ENCODE data around the gene IL4I1. TPM values are rescaled to one million over a fixed set of nuclear protein-coding genes. Genes with fewer than 3 reads are reported as not detected.
"Not testable (repeated sequence)": the region's sequence is repeated elsewhere in the genome, so short reads cannot be mapped to it uniquely, and the experiment has no call there.

Gene IL4I1, protein sequence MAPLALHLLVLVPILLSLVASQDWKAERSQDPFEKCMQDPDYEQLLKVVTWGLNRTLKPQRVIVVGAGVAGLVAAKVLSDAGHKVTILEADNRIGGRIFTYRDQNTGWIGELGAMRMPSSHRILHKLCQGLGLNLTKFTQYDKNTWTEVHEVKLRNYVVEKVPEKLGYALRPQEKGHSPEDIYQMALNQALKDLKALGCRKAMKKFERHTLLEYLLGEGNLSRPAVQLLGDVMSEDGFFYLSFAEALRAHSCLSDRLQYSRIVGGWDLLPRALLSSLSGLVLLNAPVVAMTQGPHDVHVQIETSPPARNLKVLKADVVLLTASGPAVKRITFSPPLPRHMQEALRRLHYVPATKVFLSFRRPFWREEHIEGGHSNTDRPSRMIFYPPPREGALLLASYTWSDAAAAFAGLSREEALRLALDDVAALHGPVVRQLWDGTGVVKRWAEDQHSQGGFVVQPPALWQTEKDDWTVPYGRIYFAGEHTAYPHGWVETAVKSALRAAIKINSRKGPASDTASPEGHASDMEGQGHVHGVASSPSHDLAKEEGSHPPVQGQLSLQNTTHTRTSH
- total RNA-seq (2022) = 8.2 and 10.7 TPM in 2 replicates
- percentile 35 among the genes with signal in this experiment for Bru-seq, nascent RNA
- BruChase-seq, experiment 1, labeled RNA remaining after a 6-hour chase = percentile 45 among the genes with signal in this experiment
- percentile 33 among the genes with signal in this experiment for BruChase-seq, experiment 2, labeled RNA remaining after a 2-hour chase
- long read RNA-seq, transcript IL4I1-202 (8 exons, 1,863 nt) = major isoform, 16 of 19 reads
- long read RNA-seq, partial matches to known transcripts = 0 of 19 reads
- long read RNA-seq, other reads (novel, unspliced or antisense) = 3 of 19 reads

- no TSS peak for BruUV-seq (replicated peaks)
- CTCF ChIA-PET = interaction anchor here (1.6 kb wide), 1 partner anchor 31 kb away, joined by 8 read pairs; no protein-coding TSS in a partner anchor
Observed at GRCh38 chr19:49896863-49897621, at the start of gene IL4I1. IL4I1 (minus strand) TSS chr19:49896887; CDS start chr19:49896160, 727 bp downstream.

GRCh38 chr19:49946415-49946814 lies 49.7 kb upstream of the IL4I1 start:
- no peak overlapping the region for H3K4me3 Mint-ChIP-seq (ENCODE audit: low read depth, unreplicated experiment)
- no peak for DNase-seq
- no peaks in the 10 kb centered on the region for H3K9me3 Mint-ChIP-seq (ENCODE audit: low read depth, unreplicated experiment)
- no peak overlapping the region for H3K27ac Mint-ChIP-seq (ENCODE audit: unreplicated experiment)
- TF ChIP-seq, protein P1, sequence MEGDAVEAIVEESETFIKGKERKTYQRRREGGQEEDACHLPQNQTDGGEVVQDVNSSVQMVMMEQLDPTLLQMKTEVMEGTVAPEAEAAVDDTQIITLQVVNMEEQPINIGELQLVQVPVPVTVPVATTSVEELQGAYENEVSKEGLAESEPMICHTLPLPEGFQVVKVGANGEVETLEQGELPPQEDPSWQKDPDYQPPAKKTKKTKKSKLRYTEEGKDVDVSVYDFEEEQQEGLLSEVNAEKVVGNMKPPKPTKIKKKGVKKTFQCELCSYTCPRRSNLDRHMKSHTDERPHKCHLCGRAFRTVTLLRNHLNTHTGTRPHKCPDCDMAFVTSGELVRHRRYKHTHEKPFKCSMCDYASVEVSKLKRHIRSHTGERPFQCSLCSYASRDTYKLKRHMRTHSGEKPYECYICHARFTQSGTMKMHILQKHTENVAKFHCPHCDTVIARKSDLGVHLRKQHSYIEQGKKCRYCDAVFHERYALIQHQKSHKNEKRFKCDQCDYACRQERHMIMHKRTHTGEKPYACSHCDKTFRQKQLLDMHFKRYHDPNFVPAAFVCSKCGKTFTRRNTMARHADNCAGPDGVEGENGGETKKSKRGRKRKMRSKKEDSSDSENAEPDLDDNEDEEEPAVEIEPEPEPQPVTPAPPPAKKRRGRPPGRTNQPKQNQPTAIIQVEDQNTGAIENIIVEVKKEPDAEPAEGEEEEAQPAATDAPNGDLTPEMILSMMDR (IDR thresholded peaks at IDR 0.05; ENCODE audit: unreplicated experiment) = no peak
- CTCF ChIA-PET = no interaction called here
- H3K27me3 Mint-ChIP-seq (ENCODE audit: unreplicated experiment) = peaks cover 56% of the 10 kb centered on the region
- no TSS peak for BruUV-seq (replicated peaks)
- peaks cover 4% of the 10 kb centered on the region for H3K36me3 Mint-ChIP-seq (ENCODE audit: insufficient read depth, unreplicated experiment)
- intact Hi-C loops (cut with micrococcal nuclease; ENCODE audit: unreplicated experiment) = loop anchor here (2.0 kb wide), 1 partner anchor 78 kb away; the partner anchor contains the start of gene VRK3
- peaks cover 9% of the 10 kb centered on the region for H3K4me1 Mint-ChIP-seq (ENCODE audit: low read depth, unreplicated experiment)

More at GRCh38 chr19:49896863-49897621, at the start of gene IL4I1:
- peak; percentile 63 for DNase-seq
- Mint-ChIP-seq H3K4me3 (ENCODE audit: low read depth, unreplicated experiment) (peak within 1 kb of the TSS; percentile 47), H3K9me3 (ENCODE audit: low read depth, unreplicated experiment) (no peaks in the 10 kb centered on the region), H3K27ac (ENCODE audit: unreplicated experiment) (peak within 1 kb of the TSS; percentile 57), H3K4me1 (ENCODE audit: low read depth, unreplicated experiment) (peaks cover 22% of the 10 kb centered on the region), H3K36me3 (ENCODE audit: insufficient read depth, unreplicated experiment) (peaks cover 15% of the 10 kb centered on the region), H3K27me3 (ENCODE audit: unreplicated experiment) (peaks cover 15% of the 10 kb centered on the region)
- TF ChIP-seq, protein P1 (IDR thresholded peaks at IDR 0.05; ENCODE audit: unreplicated experiment) = no peak
- intact Hi-C loops (cut with micrococcal nuclease; ENCODE audit: unreplicated experiment) = no loop called here

- H3K4me3 Mint-ChIP-seq (ENCODE audit: low read depth, unreplicated experiment); intact Hi-C loops (cut with micrococcal nuclease; ENCODE audit: unreplicated experiment); H3K9me3 Mint-ChIP-seq (ENCODE audit: low read depth, unreplicated experiment); H3K27ac Mint-ChIP-seq (ENCODE audit: unreplicated experiment); H3K36me3 Mint-ChIP-seq (ENCODE audit: insufficient read depth, unreplicated experiment); DNase-seq; CTCF ChIA-PET; BruUV-seq (replicated peaks): not testable (repeated sequence)
- peaks cover 47% of the 10 kb centered on the region for H3K27me3 Mint-ChIP-seq (ENCODE audit: unreplicated experiment)
- peaks cover 13% of the 10 kb centered on the region for H3K4me1 Mint-ChIP-seq (ENCODE audit: low read depth, unreplicated experiment)
Observed at GRCh38 chr19:49944567-49944966, 47.9 kb upstream of the IL4I1 start.

DNA sequence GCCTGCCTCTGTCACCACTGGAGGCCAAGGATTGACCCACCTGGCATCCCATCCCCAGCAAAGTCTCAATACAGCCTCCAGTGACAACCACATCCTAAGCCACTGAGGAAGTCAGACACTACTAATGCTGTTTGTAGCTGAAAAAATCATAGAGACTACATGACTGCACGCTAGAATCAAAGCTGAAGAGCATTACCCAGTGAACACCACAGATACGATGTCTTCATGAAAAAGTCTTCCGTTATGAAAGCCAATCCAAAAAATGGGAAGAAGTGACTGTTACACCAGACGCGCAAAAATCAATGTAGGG lies 43.8 kb upstream of the IL4I1 start:
- H3K27me3 Mint-ChIP-seq (ENCODE audit: unreplicated experiment) = peaks cover 47% of the 10 kb centered on the region
- intact Hi-C loops (cut with micrococcal nuclease; ENCODE audit: unreplicated experiment) = no loop called here
- H3K27ac Mint-ChIP-seq (ENCODE audit: unreplicated experiment) = no peak overlapping the region
- no peak for DNase-seq
- H3K4me1 Mint-ChIP-seq (ENCODE audit: low read depth, unreplicated experiment) = peaks cover 13% of the 10 kb centered on the region
- TF ChIP-seq, protein P1 (IDR thresholded peaks at IDR 0.05; ENCODE audit: unreplicated experiment) = no peak
- no peaks in the 10 kb centered on the region for H3K9me3 Mint-ChIP-seq (ENCODE audit: low read depth, unreplicated experiment)
- BruUV-seq (replicated peaks) = no TSS peak
- H3K36me3 Mint-ChIP-seq (ENCODE audit: insufficient read depth, unreplicated experiment) = peaks cover 5% of the 10 kb centered on the region
- H3K4me3 Mint-ChIP-seq (ENCODE audit: low read depth, unreplicated experiment) = no peak overlapping the region
- CTCF ChIA-PET = no interaction called here

Measured in Calu3 (cell line).